DMS114 treated with DMSO at 0.1 percent for 48 hours (cell line): ENCODE measurements around the gene PITX1.
"Not testable (repeated sequence)": the region's sequence is repeated elsewhere in the genome, so short reads cannot be mapped to it uniquely, and the experiment has no call there.

Experiments
- DNase-seq: peaks from one replicate; lab custom pipeline; 2025; ENCODE audit not compliant: unreplicated experiment; lab: John Stamatoyannopoulos, UW

Gene PITX1

DNA sequence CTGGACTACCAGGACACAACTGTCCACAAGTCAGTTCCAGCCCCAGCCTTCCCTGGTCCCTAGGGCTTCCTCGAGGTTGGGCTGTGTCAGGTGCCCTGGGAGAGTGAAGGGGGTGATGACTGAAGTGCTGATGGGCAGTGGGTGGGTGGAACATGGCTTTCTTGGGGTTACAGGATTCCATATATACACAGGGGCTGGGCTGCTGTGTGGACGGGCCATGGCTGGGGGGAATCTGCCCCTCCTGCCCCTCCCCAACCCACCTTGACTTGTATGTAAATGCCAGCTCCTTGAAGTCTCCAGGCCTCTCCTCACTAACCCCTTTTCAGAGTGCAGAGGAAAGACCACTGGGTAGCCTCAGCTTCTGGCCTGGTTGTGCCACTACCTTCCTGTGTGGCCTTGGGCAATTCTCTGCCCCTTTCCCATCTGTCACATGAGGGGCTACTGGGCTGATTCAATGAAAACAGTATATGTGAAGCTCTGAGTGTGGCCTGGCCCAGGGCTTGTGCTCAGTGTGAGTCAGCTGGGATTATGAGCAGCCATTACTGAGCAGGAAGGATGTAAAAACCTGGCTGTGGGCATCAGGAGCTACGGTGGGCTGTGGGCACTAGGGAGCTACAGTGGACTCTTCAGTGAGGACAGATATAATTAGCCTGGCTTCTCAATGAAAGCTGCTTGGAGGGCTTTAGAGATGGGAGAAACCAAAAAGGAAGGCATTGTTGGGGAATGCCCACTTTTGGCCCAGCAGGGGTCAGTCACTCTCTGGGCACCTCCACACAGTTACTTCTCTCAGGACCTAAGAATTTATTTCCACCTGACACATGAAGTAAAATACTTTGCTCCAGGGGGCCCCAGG lies 23.3 kb downstream of the PITX1 start:
- DNase-seq, result no peak

DNA sequence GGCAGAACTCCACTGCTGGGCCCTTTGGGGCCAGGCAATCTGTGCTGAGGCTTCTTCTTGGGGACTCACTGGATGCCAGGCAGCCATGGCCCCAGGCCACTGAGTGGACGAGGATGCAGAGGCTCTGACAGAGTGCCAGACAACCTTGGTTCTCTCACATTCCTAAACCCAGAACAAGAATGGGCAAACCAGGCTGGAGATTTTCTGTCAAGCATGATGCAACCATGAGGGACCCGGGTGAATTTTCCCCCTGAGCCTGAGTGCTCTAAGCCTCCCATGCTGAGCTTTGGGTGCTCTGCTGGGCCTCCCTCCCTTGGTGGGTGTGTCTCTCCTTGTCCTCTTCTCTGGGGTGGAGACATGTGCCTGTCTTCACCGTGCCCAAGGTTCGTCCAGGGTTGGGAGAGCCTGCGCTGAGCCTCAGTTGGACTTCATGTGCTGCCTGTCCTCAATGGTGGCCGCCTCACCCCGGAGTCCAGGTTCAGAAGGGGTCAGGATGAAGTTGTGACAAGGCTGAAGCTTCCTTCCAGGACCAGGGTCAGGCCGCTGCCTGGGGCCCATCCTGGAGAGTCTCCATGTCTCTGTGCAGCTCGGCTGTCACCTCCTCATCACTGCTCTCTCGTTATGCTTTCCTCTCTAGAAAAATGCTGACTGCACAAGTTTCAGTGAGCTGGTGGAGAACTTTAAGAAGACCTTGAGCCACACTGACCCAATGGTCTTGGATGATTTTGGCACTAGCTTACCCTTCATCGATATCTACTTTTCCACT lies 24.1 kb downstream of the PITX1 start:
- DNase-seq, result no peak

DNA sequence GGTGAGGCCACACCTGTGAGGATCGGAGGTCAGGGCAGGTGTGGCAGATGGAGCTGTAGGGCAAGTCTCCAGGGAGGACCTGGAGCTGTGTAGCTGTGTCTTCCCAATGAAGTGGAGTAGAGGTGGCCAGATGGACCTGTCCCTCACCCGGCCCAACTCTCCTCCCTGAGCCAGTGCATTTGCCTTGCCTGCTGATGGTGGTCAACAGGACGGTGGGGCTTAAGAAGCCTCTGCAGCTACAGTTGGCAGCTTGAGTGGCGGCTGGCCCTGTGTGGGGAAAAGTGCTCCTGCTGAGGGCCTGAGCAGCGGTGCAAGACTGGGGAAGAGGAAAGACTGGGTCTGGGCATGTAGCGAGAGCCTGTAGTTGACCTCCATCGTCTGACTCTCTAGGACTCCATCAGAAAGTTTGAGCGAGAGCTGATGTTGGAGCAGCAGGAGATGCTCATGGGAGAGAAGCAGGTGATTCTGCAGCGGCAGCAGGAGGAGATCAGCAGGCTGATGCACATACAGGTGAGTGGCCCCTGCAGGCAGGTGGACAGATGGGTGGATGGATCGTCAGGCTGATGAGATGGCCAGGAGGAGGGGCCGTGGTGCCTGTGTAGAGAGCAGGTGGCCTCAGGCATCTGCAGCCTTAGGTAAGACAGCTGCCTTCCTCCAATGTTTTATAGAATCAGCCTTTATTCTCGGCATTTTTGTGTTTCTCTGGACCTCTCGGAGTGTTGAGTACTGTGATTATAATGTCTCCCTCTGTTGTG lies 24.9 kb downstream of the PITX1 start:
- DNase-seq, result no peak

DNA sequence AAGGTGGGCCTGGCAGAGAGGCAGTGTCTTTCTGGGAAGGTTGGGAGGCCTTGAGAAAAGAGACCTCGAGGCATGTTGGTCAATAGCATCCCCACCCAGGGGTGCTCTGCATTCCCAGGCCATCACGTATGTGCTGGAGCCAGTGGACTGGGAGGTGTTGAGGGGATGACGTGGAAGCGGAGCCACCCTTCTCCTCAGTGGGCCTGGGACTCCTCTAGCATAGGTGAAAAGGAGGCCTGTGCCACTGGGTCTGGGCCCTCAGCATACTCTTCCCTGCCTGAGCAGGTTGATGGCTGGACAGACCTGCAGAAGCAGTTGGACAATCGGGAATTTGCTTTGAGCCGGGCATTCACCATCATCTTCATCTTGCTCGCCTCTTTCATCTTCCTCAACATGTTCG lies 25.5 kb downstream of the PITX1 start:
- DNase-seq, result no peak

GRCh38 chr5:135007749-135008363 lies 26.2 kb downstream of the PITX1 start:
- no peak for DNase-seq

- DNase-seq, result no peak
Measured at GRCh38 chr5:135007305-135007704, 26.7 kb downstream of the PITX1 start.

DNA sequence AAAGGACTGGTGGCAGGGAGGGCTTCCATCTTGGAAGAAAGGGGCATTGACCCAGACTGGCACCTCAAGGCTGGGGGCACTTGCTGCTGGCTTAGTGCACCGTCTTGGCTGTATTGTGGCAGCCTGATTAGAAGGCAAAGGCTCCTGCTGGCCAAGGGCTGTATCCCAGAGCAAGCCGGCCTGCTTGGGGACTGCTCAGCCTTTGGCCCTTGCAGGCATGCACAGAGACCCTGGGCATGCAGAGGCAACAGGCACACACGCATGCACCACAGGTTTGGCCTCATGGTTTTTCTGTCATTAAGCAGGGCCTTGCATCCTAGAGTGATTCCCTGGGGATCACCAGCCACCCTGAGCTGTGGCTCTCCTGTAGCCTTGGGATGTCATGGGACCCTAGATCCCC lies 29.0 kb downstream of the PITX1 start:
- no peak for DNase-seq

DNA sequence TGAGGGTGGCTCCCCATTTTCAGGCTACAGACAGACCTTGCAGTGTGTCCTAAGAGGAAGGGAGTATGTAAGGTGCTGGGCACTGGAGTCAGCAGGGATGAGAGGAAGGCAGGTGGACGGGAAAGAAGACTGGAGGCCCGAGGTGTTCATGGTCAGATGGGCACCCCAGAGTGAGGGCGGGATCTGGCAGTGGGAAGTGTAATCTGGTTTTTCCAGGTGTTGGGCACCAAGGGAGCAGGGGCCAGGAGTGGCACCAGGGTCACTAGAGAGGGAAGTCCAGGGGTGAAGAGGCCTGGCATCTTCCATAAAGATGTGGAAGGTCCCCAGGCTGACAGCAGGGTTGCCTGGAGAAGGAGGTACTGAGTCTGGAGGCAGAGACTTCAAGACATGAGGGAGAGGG lies 29.7 kb downstream of the PITX1 start:
- DNase-seq, result no peak

GRCh38 chr5:134998068-134998467 lies 36.0 kb downstream of the PITX1 start:
- not testable (repeated sequence) for DNase-seq

DNA sequence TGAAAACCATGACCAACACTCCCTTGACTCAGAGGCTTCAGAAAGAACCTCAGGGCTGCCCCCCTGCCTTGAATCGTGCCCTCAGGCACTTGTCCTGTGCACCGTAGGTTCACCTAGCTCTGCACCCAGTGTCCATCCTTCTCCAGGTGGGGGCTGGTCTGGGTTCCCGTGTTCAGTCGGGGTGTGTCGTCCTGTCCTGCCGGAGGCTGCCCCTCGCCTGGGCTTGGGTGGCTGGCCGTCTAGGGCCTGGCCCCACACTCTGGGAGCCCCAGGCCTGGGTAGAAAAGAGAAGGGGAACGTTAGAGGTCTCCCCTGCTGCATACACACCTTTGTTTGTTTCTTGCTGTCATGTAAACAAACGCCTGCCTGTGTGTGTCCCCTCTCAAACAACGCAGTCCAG lies 37.0 kb downstream of the PITX1 start:
- no peak for DNase-seq

- no peak for DNase-seq
Measured at GRCh38 chr5:134995850-134996402, 38.1 kb downstream of the PITX1 start.

GRCh38 chr5:134994560-134995156 lies 39.4 kb downstream of the PITX1 start:
- no peak for DNase-seq

DNA sequence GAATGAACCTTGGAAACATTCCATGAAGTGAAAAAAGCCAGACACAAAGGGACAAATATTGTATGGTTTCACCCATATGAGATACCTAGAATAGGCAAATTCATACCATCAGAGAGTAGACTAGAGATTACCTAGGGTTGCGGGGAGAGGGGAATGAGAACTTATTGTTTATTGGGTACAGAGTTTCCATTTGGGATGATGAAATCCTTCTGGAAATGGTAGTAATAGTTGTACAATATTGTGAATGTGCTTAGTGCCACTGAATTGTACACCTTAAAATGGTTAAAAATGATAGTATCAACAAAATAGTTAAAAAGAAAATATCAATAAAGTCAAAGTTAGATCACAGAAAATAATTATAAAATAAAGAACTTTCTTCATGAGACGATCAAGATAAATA lies 40.9 kb downstream of the PITX1 start:
- DNase-seq, result no peak

- no peak for DNase-seq
Measured at GRCh38 chr5:134992148-134992547, 41.9 kb downstream of the PITX1 start.

- DNase-seq, result not testable (repeated sequence)
Measured at GRCh38 chr5:134990183-134990582, 43.8 kb downstream of the PITX1 start.

DNA sequence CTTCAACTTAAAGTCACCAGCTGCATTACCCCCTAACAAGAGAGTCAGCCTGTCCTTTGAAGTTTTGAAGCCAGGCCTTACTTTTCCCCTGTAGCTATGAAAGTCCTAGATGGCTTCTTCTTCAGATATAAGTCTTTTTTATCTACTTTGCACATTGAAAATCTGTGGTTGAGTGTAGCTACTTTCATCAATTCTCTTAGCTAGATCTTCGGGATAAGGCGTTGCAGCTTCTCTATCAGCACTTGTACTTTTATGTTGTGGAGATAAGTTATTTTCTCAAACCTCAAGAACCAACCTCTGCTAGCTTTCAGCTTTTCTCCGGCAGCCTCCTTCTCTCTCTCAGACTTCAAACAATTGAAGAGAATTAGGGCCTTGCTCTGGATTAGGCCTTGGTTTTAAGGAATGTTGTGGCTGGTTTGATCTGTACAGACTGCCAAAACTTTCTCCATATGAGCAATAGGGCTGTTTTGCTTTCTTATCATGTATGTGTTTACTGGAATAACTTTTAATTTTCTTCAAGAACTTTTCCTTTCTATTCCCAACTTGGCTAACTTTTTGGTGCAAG lies 44.7 kb downstream of the PITX1 start:
- no peak for DNase-seq

DNA sequence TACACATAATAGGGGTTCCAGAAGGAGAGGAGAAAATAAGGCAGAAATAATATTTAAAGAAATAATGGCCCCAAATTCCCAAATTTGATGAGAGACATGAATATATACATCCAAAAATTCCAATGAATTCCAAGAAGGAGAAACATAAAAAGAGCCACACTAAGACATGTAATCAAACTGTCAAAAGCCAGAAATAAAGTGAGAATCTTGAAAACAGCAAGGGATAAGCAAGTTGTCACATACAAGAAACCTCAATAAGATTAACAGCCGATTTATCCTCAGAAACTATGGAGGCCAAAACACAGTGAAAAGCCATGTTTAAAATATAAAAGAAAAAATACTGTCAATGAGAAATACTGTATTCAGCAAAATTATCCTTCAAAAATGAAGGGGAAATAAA lies 51.8 kb downstream of the PITX1 start:
- no peak for DNase-seq

GRCh38 chr5:134979416-134979815 lies 54.6 kb downstream of the PITX1 start:
- DNase-seq, result no peak
